ENCODE measurements around the gene KY. TPM values are rescaled to one million over a fixed set of nuclear protein-coding genes. Genes with fewer than 3 reads are reported as not detected.

The KY gene
- total and polyA plus RNA-seq, 2 experiments from 2014 or later = not detected

DNA sequence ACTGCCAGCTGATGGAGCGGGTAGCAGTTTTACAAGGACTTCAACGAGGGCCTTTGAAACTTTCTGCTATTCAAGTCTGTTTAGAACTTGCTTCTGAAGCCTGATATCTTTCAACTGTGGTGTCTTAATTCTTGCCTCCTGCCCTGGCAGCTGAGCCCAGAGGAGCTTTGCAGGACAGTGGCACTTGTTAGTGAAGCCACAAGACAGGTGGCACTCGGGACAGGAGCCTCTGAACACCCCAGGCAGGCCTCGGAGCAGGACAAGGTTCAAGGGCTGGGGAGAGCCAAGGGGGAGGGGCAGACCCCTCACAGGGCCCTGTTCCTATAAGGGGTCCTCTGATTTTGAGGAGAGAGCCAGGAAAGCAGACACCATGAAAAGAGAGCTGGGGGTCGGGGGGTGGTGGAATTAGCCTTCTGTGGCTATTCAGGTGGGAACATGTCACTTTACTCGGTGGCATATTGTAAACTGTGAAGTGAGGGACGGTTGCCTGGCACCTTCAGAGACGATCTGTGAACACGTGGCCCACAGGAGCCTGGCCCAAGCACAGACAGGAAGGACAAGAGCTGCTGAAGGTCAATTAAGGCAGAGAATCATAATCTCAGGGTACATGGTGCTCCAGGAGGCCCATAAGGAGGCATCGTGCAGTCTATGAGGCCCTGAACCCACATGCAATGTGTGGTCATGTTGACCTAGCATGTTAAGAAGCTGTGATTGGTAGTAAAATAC, 30.1 kb upstream of the KY start:
- H3K27ac ChIP-seq (ENCODE audit: low read depth) = no peak overlapping the region
- Mint-ChIP-seq H3K4me3 (no peak overlapping the region), H3K4me1 (no peaks in the 10 kb centered on the region; the same call in 2 of the 3 replicates), H3K9me3 (peaks cover 2% of the 10 kb centered on the region; the same call in 2 of the 3 replicates), H3K36me3 (ENCODE audit: low read depth) (no peaks in the 10 kb centered on the region), H3K27me3 (ENCODE audit: insufficient read depth, low read depth, poor library complexity) (peaks cover 7% of the 10 kb centered on the region), H3K27ac (no peak overlapping the region)
- no peaks in the 10 kb centered on the region for H3K79me2 ChIP-seq (replicated peaks; ENCODE audit: insufficient read depth)
- H3K4me3 ChIP-seq = no peak overlapping the region
- TF ChIP-seq, protein P1, sequence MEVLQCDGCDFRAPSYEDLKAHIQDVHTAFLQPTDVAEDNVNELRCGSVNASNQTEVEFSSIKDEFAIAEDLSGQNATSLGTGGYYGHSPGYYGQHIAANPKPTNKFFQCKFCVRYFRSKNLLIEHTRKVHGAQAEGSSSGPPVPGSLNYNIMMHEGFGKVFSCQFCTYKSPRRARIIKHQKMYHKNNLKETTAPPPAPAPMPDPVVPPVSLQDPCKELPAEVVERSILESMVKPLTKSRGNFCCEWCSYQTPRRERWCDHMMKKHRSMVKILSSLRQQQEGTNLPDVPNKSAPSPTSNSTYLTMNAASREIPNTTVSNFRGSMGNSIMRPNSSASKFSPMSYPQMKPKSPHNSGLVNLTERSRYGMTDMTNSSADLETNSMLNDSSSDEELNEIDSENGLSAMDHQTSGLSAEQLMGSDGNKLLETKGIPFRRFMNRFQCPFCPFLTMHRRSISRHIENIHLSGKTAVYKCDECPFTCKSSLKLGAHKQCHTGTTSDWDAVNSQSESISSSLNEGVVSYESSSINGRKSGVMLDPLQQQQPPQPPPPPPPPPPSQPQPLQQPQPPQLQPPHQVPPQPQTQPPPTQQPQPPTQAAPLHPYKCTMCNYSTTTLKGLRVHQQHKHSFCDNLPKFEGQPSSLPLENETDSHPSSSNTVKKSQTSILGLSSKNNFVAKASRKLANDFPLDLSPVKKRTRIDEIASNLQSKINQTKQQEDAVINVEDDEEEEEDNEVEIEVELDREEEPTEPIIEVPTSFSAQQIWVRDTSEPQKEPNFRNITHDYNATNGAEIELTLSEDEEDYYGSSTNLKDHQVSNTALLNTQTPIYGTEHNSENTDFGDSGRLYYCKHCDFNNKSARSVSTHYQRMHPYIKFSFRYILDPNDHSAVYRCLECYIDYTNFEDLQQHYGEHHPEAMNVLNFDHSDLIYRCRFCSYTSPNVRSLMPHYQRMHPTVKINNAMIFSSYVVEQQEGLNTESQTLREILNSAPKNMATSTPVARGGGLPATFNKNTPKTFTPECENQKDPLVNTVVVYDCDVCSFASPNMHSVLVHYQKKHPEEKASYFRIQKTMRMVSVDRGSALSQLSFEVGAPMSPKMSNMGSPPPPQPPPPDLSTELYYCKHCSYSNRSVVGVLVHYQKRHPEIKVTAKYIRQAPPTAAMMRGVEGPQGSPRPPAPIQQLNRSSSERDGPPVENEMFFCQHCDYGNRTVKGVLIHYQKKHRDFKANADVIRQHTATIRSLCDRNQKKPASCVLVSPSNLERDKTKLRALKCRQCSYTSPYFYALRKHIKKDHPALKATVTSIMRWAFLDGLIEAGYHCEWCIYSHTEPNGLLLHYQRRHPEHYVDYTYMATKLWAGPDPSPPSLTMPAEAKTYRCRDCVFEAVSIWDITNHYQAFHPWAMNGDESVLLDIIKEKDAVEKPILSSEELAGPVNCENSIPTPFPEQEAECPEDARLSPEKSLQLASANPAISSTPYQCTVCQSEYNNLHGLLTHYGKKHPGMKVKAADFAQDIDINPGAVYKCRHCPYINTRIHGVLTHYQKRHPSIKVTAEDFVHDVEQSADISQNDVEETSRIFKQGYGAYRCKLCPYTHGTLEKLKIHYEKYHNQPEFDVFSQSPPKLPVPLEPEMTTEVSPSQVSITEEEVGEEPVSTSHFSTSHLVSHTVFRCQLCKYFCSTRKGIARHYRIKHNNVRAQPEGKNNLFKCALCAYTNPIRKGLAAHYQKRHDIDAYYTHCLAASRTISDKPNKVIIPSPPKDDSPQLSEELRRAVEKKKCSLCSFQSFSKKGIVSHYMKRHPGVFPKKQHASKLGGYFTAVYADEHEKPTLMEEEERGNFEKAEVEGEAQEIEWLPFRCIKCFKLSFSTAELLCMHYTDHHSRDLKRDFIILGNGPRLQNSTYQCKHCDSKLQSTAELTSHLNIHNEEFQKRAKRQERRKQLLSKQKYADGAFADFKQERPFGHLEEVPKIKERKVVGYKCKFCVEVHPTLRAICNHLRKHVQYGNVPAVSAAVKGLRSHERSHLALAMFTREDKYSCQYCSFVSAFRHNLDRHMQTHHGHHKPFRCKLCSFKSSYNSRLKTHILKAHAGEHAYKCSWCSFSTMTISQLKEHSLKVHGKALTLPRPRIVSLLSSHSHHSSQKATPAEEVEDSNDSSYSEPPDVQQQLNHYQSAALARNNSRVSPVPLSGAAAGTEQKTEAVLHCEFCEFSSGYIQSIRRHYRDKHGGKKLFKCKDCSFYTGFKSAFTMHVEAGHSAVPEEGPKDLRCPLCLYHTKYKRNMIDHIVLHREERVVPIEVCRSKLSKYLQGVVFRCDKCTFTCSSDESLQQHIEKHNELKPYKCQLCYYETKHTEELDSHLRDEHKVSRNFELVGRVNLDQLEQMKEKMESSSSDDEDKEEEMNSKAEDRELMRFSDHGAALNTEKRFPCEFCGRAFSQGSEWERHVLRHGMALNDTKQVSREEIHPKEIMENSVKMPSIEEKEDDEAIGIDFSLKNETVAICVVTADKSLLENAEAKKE (CRISPR knock-in tag; IDR thresholded peaks at IDR 0.05) = no peak
- TF ChIP-seq, protein P2, sequence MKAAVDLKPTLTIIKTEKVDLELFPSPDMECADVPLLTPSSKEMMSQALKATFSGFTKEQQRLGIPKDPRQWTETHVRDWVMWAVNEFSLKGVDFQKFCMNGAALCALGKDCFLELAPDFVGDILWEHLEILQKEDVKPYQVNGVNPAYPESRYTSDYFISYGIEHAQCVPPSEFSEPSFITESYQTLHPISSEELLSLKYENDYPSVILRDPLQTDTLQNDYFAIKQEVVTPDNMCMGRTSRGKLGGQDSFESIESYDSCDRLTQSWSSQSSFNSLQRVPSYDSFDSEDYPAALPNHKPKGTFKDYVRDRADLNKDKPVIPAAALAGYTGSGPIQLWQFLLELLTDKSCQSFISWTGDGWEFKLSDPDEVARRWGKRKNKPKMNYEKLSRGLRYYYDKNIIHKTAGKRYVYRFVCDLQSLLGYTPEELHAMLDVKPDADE (IDR thresholded peaks at IDR 0.05) = no peak
- TF ChIP-seq CREB1 (CRISPR knock-in tag; IDR thresholded peaks at IDR 0.05; ENCODE audit: low read depth) (no peak), EZH2 (IDR thresholded peaks at IDR 0.05; ENCODE audit: low read depth, unreplicated experiment) (no peak), JUNB (IDR thresholded peaks at IDR 0.05; ENCODE audit: unreplicated experiment) (no peak), POLR2AphosphoS5 (IDR thresholded peaks at IDR 0.05; ENCODE audit: low read depth) (no peak), ZNF114 (CRISPR knock-in tag; IDR thresholded peaks at IDR 0.05) (no peak), STAT1 (IDR thresholded peaks at IDR 0.05; ENCODE audit: unreplicated experiment) (no peak), EZH2phosphoT487 (IDR thresholded peaks at IDR 0.05; ENCODE audit: unreplicated experiment) (no peak), NANOG (IDR thresholded peaks at IDR 0.05; ENCODE audit: borderline replicate concordance) (no peak)
- TF ChIP-seq, protein P3, sequence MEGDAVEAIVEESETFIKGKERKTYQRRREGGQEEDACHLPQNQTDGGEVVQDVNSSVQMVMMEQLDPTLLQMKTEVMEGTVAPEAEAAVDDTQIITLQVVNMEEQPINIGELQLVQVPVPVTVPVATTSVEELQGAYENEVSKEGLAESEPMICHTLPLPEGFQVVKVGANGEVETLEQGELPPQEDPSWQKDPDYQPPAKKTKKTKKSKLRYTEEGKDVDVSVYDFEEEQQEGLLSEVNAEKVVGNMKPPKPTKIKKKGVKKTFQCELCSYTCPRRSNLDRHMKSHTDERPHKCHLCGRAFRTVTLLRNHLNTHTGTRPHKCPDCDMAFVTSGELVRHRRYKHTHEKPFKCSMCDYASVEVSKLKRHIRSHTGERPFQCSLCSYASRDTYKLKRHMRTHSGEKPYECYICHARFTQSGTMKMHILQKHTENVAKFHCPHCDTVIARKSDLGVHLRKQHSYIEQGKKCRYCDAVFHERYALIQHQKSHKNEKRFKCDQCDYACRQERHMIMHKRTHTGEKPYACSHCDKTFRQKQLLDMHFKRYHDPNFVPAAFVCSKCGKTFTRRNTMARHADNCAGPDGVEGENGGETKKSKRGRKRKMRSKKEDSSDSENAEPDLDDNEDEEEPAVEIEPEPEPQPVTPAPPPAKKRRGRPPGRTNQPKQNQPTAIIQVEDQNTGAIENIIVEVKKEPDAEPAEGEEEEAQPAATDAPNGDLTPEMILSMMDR (conservative IDR thresholded peaks at IDR 0.05; ENCODE audit: low read depth in 2 of 2) = no peak
- H3K36me3 ChIP-seq (ENCODE audit: insufficient read depth) = no peaks in the 10 kb centered on the region
- no peak for ATAC-seq
- no peak overlapping the region for H3K4me2 ChIP-seq
- no peak for DNase-seq (ENCODE audit: low spot score)
- no peaks in the 10 kb centered on the region for H3K4me1 ChIP-seq (ENCODE audit: insufficient read depth)
- H3K27me3 ChIP-seq (ENCODE audit: insufficient read depth) = no peaks in the 10 kb centered on the region; the same call in 1 of the 2 replicates
- no peaks in the 10 kb centered on the region for H3F3A ChIP-seq (replicated peaks; ENCODE audit: low read depth)
- H3K9me2 ChIP-seq (ENCODE audit: insufficient read depth) = peaks cover 15% of the 10 kb centered on the region; the same call in 1 of the 2 replicates
- no peak overlapping the region for H2AFZ ChIP-seq
- no peaks in the 10 kb centered on the region; the same call in 1 of the 2 replicates for H4K20me1 ChIP-seq (replicated peaks; ENCODE audit: insufficient read depth)

All from GM23338 (cell line).